ENCODE data around the gene GSTA2. TPM values are rescaled to one million over a fixed set of nuclear protein-coding genes. Genes with fewer than 3 reads are reported as not detected.
"Not testable (repeated sequence)": the region's sequence is repeated elsewhere in the genome, so short reads cannot be mapped to it uniquely, and the experiment has no call there.

GSTA2 gene
- total and polyA plus RNA-seq, 10 of the 15 experiments (the other 5 are each of a cell fraction or from before 2014, with no cell fraction given): not detected

DNA sequence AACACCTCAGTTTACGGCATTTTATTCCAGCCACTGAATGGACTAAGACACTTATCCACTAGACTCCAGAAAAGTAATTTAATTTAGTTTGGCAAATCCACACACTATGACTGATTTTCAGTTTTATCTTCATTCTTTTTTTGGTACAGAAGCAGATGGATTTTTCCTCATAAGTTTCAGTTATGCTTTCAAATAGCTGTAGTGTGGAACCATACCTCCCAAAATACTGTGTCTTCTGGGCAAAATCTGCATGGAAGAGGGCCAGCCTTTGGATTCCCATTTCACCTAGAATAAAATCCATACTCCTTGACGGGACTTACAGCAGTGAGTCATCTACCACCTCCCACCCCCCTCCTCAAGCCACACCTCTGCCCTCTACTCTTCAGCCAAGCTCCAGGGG is 43.0 kb downstream of the GSTA2 start (continued):
- TF ChIP-seq, protein P1, sequence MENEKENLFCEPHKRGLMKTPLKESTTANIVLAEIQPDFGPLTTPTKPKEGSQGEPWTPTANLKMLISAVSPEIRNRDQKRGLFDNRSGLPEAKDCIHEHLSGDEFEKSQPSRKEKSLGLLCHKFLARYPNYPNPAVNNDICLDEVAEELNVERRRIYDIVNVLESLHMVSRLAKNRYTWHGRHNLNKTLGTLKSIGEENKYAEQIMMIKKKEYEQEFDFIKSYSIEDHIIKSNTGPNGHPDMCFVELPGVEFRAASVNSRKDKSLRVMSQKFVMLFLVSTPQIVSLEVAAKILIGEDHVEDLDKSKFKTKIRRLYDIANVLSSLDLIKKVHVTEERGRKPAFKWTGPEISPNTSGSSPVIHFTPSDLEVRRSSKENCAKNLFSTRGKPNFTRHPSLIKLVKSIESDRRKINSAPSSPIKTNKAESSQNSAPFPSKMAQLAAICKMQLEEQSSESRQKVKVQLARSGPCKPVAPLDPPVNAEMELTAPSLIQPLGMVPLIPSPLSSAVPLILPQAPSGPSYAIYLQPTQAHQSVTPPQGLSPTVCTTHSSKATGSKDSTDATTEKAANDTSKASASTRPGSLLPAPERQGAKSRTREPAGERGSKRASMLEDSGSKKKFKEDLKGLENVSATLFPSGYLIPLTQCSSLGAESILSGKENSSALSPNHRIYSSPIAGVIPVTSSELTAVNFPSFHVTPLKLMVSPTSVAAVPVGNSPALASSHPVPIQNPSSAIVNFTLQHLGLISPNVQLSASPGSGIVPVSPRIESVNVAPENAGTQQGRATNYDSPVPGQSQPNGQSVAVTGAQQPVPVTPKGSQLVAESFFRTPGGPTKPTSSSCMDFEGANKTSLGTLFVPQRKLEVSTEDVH (IDR thresholded peaks at IDR 0.05; ENCODE audit: low read depth, partially characterized antibody): no peak
- no peak for TF ChIP-seq MTA2 (IDR thresholded peaks at IDR 0.05; ENCODE audit: low read depth)

DNA sequence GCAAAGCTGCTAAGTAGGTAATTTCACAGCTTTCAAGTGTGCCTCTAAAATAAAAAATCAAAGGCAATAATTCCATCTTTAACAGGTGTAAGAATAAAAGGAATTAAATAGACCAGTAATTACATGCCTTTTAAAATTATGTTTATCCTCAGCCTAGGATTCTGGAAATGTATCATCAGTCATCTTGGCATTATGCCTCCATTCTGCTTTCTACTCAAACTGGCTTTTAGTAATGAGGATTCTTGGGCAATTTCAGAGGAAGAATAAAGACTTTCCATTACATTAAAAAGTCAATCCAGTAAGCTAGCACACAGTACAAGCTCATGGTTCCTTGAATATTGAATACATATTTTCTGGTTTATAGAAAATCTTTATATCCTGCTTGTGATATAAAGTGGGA is 44.7 kb downstream of the GSTA2 start:
- Histone ChIP-seq H3K4me1 (ENCODE audit: control insufficient read depth, insufficient read depth, low read length) (no peaks in the 10 kb centered on the region), H3K4me2 (ENCODE audit: control insufficient read depth, insufficient read depth) (no peak overlapping the region), H3K27me3 (replicated peaks in 1 of 2; ENCODE audit: control insufficient read depth in 2 of 2, insufficient read depth in 2 of 2, low read length in 1 of 2) (no peaks in the 10 kb centered on the region), H2AFZ (ENCODE audit: control insufficient read depth, low read depth, low read length) (no peak overlapping the region), H4K20me1 (ENCODE audit: control insufficient read depth, insufficient read depth) (no peaks in the 10 kb centered on the region), H3K4me3 (no peak overlapping the region), H3K9ac (ENCODE audit: control insufficient read depth, insufficient read depth, low read length) (no peak overlapping the region), H3K36me3 (ENCODE audit: control insufficient read depth in 2 of 2, insufficient read depth in 2 of 2, low read length in 1 of 2) (no peaks in the 10 kb centered on the region), H3K27ac (ENCODE audit: control insufficient read depth, insufficient read depth) (no peak overlapping the region), H3K9me3 (replicated peaks; ENCODE audit: control insufficient read depth, insufficient read depth, low read length) (no peaks in the 10 kb centered on the region), H3K79me2 (ENCODE audit: control insufficient read depth, insufficient read depth, low read length) (no peaks in the 10 kb centered on the region)
- in situ Hi-C loops (cut with MboI) (no loop called here), intact Hi-C loops (cut with micrococcal nuclease; ENCODE audit: unreplicated experiment) (no loop called here)
- CTCF ChIA-PET: interaction anchor here (0.6 to 0.7 kb wide), 2 partner anchors 669 to 1007 kb away, joined by 3 to 4 read pairs; no protein-coding TSS in a partner anchor
- ATAC-seq (no peak), DNase-seq (ENCODE audit: low read depth, low spot score) (no peak), FAIRE-seq (no peak)
- TF ChIP-seq NBN (IDR thresholded peaks at IDR 0.05): no peak
- TF ChIP-seq KLF5 (IDR thresholded peaks at IDR 0.05; ENCODE audit: partially characterized antibody): no peak
- no peak for TF ChIP-seq SMAD1 (IDR thresholded peaks at IDR 0.05; ENCODE audit: low read depth, partially characterized antibody)
- TF ChIP-seq JUNB (IDR thresholded peaks at IDR 0.05): no peak
- TF ChIP-seq EZH2 (IDR thresholded peaks at IDR 0.05; ENCODE audit: borderline replicate concordance, control insufficient read depth, low read depth, low read length): no peak
- no peak for TF ChIP-seq SUZ12 (IDR thresholded peaks at IDR 0.05; ENCODE audit: unreplicated experiment)
- no peak for TF ChIP-seq JUND (IDR thresholded peaks at IDR 0.05; ENCODE audit: low read depth, low read length)
- no peak for TF ChIP-seq BMI1 (IDR thresholded peaks at IDR 0.05; ENCODE audit: borderline replicate concordance)
- POLR2A ChIA-PET: no interaction called here
- SMC1A ChIA-PET (ENCODE audit: uncharacterized antibody, unreplicated experiment): interaction anchor here (0.6 to 1.9 kb wide), 3 partner anchors 12 to 303 kb away, joined by 4 to 6 read pairs (median 5); no protein-coding TSS in a partner anchor
- RAD21 ChIA-PET (ENCODE audit: unreplicated experiment): no interaction called here
- BruUV-seq (replicated peaks): no TSS peak

DNA sequence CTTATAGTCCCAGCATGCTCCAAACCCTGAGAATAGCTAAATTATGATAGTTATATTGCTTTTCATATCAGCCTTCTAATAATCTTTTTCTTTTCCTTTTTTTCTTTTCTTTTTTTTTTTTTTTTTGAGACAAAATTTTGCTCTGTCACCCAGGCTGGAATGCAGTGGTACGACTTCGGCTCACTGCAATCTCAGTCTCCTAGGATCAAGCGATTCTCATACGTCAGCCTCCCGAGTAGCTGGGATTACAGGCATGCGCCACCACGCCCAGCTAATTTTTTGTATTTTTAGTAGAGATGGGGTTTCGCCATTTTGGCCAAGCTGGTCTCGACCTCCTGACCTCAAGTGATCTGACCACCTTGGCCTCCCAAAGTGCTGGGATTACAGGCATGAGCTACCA is 48.5 kb downstream of the GSTA2 start:
- H3K27me3 ChIP-seq (replicated peaks in 1 of 2; ENCODE audit: control insufficient read depth in 2 of 2, insufficient read depth in 2 of 2, low read length in 1 of 2); FAIRE-seq; H3K4me2 ChIP-seq (ENCODE audit: control insufficient read depth, insufficient read depth); H4K20me1 ChIP-seq (ENCODE audit: control insufficient read depth, insufficient read depth); RAD21 ChIA-PET (ENCODE audit: unreplicated experiment); in situ Hi-C loops (cut with MboI); H3K79me2 ChIP-seq (ENCODE audit: control insufficient read depth, insufficient read depth, low read length); H3K9me3 ChIP-seq (replicated peaks; ENCODE audit: control insufficient read depth, insufficient read depth, low read length); H2AFZ ChIP-seq (ENCODE audit: control insufficient read depth, low read depth, low read length); H3K9ac ChIP-seq (ENCODE audit: control insufficient read depth, insufficient read depth, low read length); intact Hi-C loops (cut with micrococcal nuclease; ENCODE audit: unreplicated experiment); H3K4me3 ChIP-seq; SMC1A ChIA-PET (ENCODE audit: uncharacterized antibody, unreplicated experiment); H3K27ac ChIP-seq (ENCODE audit: control insufficient read depth, insufficient read depth); ATAC-seq; H3K36me3 ChIP-seq (ENCODE audit: control insufficient read depth in 2 of 2, insufficient read depth in 2 of 2, low read length in 1 of 2); DNase-seq (ENCODE audit: low read depth, low spot score); H3K4me1 ChIP-seq (ENCODE audit: control insufficient read depth, insufficient read depth, low read length); BruUV-seq (replicated peaks): not testable (repeated sequence)
- CTCF ChIA-PET: interaction anchor here (1.9 kb wide), 1 partner anchor 10 kb away, joined by 10 read pairs; no protein-coding TSS in a partner anchor
- POLR2A ChIA-PET: interaction anchor here (0.7 kb wide), 1 partner anchor 77 kb away, joined by 9 read pairs; no protein-coding TSS in a partner anchor
- 59% methylated on average over 7 of the region's 9 CpGs for WGBS (ENCODE audit: insufficient coverage, insufficient replicate concordance, low lambda C conversion rate, missing lambda C conversion rate)
